ENCODE measurements around the gene ZNF691. TPM values are rescaled to one million over a fixed set of nuclear protein-coding genes. Genes with fewer than 3 reads are reported as not detected.

The ZNF691 gene
- total RNA-seq, 2 experiments from 2014 or later, result 6.9 to 7.5 TPM

GRCh38 chr1:42876009-42876408 lies 29.6 kb downstream of the ZNF691 start:
- intact Hi-C loops (cut with micrococcal nuclease), result no loop called here
- Mint-ChIP-seq H3K27me3 (no peaks in the 10 kb centered on the region), H3K4me3 (no peak overlapping the region), H3K27ac (no peak overlapping the region), H3K36me3 (ENCODE audit: low read depth) (peaks cover 1% of the 10 kb centered on the region), H3K9me3 (peaks cover 5% of the 10 kb centered on the region), H3K4me1 (ENCODE audit: low read depth) (no peaks in the 10 kb centered on the region)
- POLR2A ChIA-PET, result no interaction called here
- no peak for TF ChIP-seq CTCF (IDR thresholded peaks at IDR 0.05)
- CTCF ChIA-PET, result interaction anchor here (1.6 kb wide), 1 partner anchor 198 kb away, joined by 3 read pairs; no protein-coding TSS in a partner anchor
- no peak for DNase-seq
- ATAC-seq, result no peak

GRCh38 chr1:42877380-42877779 lies 31.0 kb downstream of the ZNF691 start:
- DNase-seq, result no peak
- ChIA-PET CTCF (interaction anchor here (1.2 to 1.6 kb wide), 2 partner anchors 99 to 196 kb away, joined by 3 read pairs; no protein-coding TSS in a partner anchor), POLR2A (interaction anchor here (0.6 kb wide), 1 partner anchor 1922 kb away, joined by 3 read pairs; no protein-coding TSS in a partner anchor)
- no peak overlapping the region for H3K4me3 Mint-ChIP-seq
- intact Hi-C loops (cut with micrococcal nuclease), result no loop called here
- H3K27me3 Mint-ChIP-seq, result no peaks in the 10 kb centered on the region
- TF ChIP-seq CTCF (IDR thresholded peaks at IDR 0.05), result no peak
- no peak overlapping the region for H3K27ac Mint-ChIP-seq
- no peaks in the 10 kb centered on the region for H3K4me1 Mint-ChIP-seq (ENCODE audit: low read depth)
- H3K36me3 Mint-ChIP-seq (ENCODE audit: low read depth), result peaks cover 1% of the 10 kb centered on the region
- H3K9me3 Mint-ChIP-seq, result peaks cover 5% of the 10 kb centered on the region
- no peak for ATAC-seq

GRCh38 chr1:42880384-42880783 lies 34.0 kb downstream of the ZNF691 start:
- TF ChIP-seq CTCF (IDR thresholded peaks at IDR 0.05), result no peak

GRCh38 chr1:42886046-42886739 lies 39.8 kb downstream of the ZNF691 start:
- DNase-seq, result no peak
- POLR2A ChIA-PET, result no interaction called here
- H3K27me3 Mint-ChIP-seq, result no peaks in the 10 kb centered on the region
- no peak overlapping the region for H3K27ac Mint-ChIP-seq
- TF ChIP-seq CTCF (IDR thresholded peaks at IDR 0.05), result no peak
- H3K9me3 Mint-ChIP-seq, result no peaks in the 10 kb centered on the region
- ATAC-seq, result no peak
- intact Hi-C loops (cut with micrococcal nuclease), result no loop called here
- no peak overlapping the region for H3K4me3 Mint-ChIP-seq
- CTCF ChIA-PET, result no interaction called here
- no peaks in the 10 kb centered on the region for H3K36me3 Mint-ChIP-seq (ENCODE audit: low read depth)
- no peaks in the 10 kb centered on the region for H3K4me1 Mint-ChIP-seq (ENCODE audit: low read depth)

More at GRCh38 chr1:42880384-42880783, 34.0 kb downstream of the ZNF691 start:
- H3K27me3 Mint-ChIP-seq, result no peaks in the 10 kb centered on the region
- intact Hi-C loops (cut with micrococcal nuclease), result no loop called here
- DNase-seq (no peak), ATAC-seq (no peak)
- H3K27ac Mint-ChIP-seq, result no peak overlapping the region
- H3K4me3 Mint-ChIP-seq, result no peak overlapping the region
- H3K9me3 Mint-ChIP-seq, result no peaks in the 10 kb centered on the region
- no peaks in the 10 kb centered on the region for H3K4me1 Mint-ChIP-seq (ENCODE audit: low read depth)
- ChIA-PET CTCF (interaction anchor here (1.7 kb wide), 1 partner anchor 33 kb away, joined by 3 read pairs; no protein-coding TSS in a partner anchor), POLR2A (no interaction called here)
- no peaks in the 10 kb centered on the region for H3K36me3 Mint-ChIP-seq (ENCODE audit: low read depth)

GRCh38 chr1:42886800-42887199 lies 40.4 kb downstream of the ZNF691 start:
- no peak overlapping the region for H3K27ac Mint-ChIP-seq
- intact Hi-C loops (cut with micrococcal nuclease), result no loop called here
- no peaks in the 10 kb centered on the region for H3K27me3 Mint-ChIP-seq
- ChIA-PET POLR2A (no interaction called here), CTCF (no interaction called here)
- no peak for DNase-seq
- no peak for TF ChIP-seq CTCF (IDR thresholded peaks at IDR 0.05)
- H3K4me1 Mint-ChIP-seq (ENCODE audit: low read depth), result no peaks in the 10 kb centered on the region
- H3K4me3 Mint-ChIP-seq, result no peak overlapping the region
- no peaks in the 10 kb centered on the region for H3K36me3 Mint-ChIP-seq (ENCODE audit: low read depth)
- no peaks in the 10 kb centered on the region for H3K9me3 Mint-ChIP-seq
- ATAC-seq, result no peak
